LNCAP (cell line): ENCODE results near the gene KIAA0513.

Source experiments
- TF ChIP-seq, protein P1 (sequence below): fragments of 450-650 bp; IDR thresholded peaks from 2 replicates; pipeline ENCODE4 v1.5.1; 2017; ENCODE audit warnings: mild to moderate bottlenecking

Gene KIAA0513

GRCh38 chr16:85123891-85124635 lies 96.5 kb downstream of the KIAA0513 start:
- TF ChIP-seq, protein P1, sequence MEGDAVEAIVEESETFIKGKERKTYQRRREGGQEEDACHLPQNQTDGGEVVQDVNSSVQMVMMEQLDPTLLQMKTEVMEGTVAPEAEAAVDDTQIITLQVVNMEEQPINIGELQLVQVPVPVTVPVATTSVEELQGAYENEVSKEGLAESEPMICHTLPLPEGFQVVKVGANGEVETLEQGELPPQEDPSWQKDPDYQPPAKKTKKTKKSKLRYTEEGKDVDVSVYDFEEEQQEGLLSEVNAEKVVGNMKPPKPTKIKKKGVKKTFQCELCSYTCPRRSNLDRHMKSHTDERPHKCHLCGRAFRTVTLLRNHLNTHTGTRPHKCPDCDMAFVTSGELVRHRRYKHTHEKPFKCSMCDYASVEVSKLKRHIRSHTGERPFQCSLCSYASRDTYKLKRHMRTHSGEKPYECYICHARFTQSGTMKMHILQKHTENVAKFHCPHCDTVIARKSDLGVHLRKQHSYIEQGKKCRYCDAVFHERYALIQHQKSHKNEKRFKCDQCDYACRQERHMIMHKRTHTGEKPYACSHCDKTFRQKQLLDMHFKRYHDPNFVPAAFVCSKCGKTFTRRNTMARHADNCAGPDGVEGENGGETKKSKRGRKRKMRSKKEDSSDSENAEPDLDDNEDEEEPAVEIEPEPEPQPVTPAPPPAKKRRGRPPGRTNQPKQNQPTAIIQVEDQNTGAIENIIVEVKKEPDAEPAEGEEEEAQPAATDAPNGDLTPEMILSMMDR, result no peak

- TF ChIP-seq, protein P1, result no peak
These were observed 97.2 kb downstream of the KIAA0513 start for GRCh38 chr16:85124636-85125346.

DNA sequence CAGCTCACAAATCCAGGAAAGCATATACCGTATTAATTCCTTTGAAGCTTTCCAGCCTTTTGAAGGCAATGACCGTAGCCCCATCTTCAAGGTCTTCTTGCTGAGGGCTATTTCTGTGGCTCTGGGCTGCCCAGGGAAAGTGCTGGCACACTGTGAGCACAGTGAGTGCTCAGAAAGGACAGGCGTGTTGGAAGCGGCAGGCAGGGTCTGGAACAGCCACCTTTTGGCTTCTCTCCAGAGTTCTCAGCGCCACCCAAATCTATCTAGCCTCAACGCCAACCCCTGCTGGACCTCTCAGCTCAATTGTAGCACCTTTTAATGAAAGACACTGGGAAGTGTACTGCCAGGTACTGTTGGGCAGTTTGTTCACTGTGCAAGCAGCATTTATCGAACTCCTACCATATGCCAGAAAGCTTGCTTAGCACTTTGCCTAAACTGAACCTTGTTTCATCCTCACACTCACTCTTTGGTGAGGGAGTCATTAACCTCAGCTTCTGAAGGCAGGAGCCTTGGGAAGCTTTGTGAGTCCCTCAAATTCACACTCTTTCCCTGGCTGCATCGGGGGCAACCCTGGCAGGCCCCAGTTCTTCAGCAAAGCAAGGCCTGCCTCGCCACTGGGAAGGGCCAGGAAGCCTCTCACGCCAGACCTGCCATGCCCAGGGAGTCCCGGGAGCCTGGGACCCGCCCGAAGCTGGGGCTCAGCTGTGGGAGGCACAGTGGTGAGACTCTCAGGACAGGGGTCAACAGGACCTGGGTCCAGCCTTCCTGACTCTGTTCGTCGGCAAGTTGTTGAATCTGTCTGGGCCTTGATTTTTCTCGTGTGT lies 98.2 kb downstream of the KIAA0513 start:
- TF ChIP-seq, protein P1, result no peak

- TF ChIP-seq, protein P1, result no peak
These were observed 98.8 kb downstream of the KIAA0513 start for GRCh38 chr16:85126394-85126704.

GRCh38 chr16:85126705-85127378 lies 99.2 kb downstream of the KIAA0513 start:
- TF ChIP-seq, protein P1, result no peak

DNA sequence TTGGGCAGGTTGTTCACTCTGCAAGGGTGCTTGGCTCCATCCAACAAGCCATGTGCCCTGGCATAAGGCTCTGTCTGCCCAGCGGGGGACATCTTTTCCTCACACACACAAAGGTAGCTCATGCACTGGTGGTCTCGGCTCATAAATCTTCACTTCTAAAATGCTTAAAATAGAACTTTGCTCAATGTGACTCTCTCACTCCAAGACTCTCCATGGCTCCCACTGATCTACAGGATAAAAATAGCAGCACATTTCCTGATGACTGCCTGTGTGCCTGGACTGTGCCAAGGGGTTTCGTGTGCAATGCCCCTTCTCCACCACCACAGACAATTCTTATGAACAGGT lies 99.8 kb downstream of the KIAA0513 start:
- TF ChIP-seq, protein P1, result no peak
